SK-N-SH (cell line): ENCODE data around the gene CLPSL2. TPM values are rescaled to one million over a fixed set of nuclear protein-coding genes. Genes with fewer than 3 reads are reported as not detected.

Experiments used
- CTCF ChIA-PET: fragments of 300-600, 350-600 bp; formaldehyde crosslinking; extraction: SDS; loops from one replicate; lab custom pipeline; 2021; lab: Yijun Ruan, JAX
- POLR2A ChIA-PET: fragments of 350-600 bp; sonication (Branson Sonifier 250); formaldehyde crosslinking; extraction: SDS; loops from one replicate; lab custom pipeline; 2020; ENCODE audit warnings: antibody characterized with exemption, inconsistent platforms; lab: Yijun Ruan, JAX
- DNase-seq: peaks from one replicate; pipeline ENCODE4 v3.0.0; 2012
- H2AFZ ChIP-seq: fragments of 200-600 bp; sonication (generic); 2 replicates; pipeline ENCODE4 v1.8.1; 2016; ENCODE audit warnings: antibody characterized with exemption, mild to moderate bottlenecking, low read depth
- H3F3A ChIP-seq: fragments of 200-600 bp; sonication (generic); replicated peaks from 2 replicates; pipeline ENCODE3; 2016; ENCODE audit warnings: antibody characterized with exemption, mild to moderate bottlenecking; ENCODE audit not compliant: insufficient read depth
- H3K27ac ChIP-seq, 2 experiments: fragments of 200-500 bp in 1 of 2; fragments of 200-600 bp in 1 of 2; sonication (Bioruptor generic) in 1 of 2; sonication (generic), shearing (Covaris generic) in 1 of 2; 2 replicates each; pipeline versions ENCODE4 v1.5.1 to v1.6.1; 2014 to 2016; ENCODE audit warnings: low read depth in 2 of 2, inconsistent platforms in 1 of 2, low read length in 1 of 2, mild to moderate bottlenecking in 1 of 2, mixed read lengths in 1 of 2
- H3K27me3 ChIP-seq: fragments of 200-600 bp; sonication (generic), shearing (Covaris generic); 2 replicates; pipeline ENCODE4 v1.6.1; 2016; ENCODE audit warnings: mixed run types; ENCODE audit not compliant: insufficient read depth
- H3K36me3 ChIP-seq, 2 experiments: fragments of 200-500 bp in 1 of 2; fragments of 200-600 bp in 1 of 2; sonication (Bioruptor generic) in 1 of 2; sonication (generic) in 1 of 2; replicated peaks in 1 of 2; 2 replicates each; pipeline versions ENCODE3 to v1.5.1; 2014 to 2016; ENCODE audit warnings: low read length in 1 of 2, mild to moderate bottlenecking in 1 of 2; ENCODE audit not compliant: insufficient read depth in 2 of 2, control insufficient read depth in 1 of 2
- H3K4me1 ChIP-seq, 2 experiments: fragments of 200-500 bp in 1 of 2; fragments of 200-600 bp in 1 of 2; sonication (Bioruptor generic) in 1 of 2; sonication (generic), shearing (Covaris generic) in 1 of 2; 2 replicates each; pipeline versions ENCODE4 v1.5.1 to v1.6.1; 2014 to 2016; ENCODE audit warnings: low read depth in 1 of 2, low read length in 1 of 2, mixed run types in 1 of 2; ENCODE audit not compliant: insufficient read depth in 2 of 2, control insufficient read depth in 1 of 2
- H3K4me2 ChIP-seq: fragments of 200-600 bp; sonication (generic), shearing (Covaris generic); 2 replicates; pipeline ENCODE4 v1.6.1; 2017; ENCODE audit warnings: mixed run types
- H3K4me3 ChIP-seq, 2 experiments: fragments of 200-500 bp in 1 of 2; fragments of 200-600 bp in 1 of 2; sonication (Bioruptor generic) in 1 of 2; sonication (generic), shearing (Covaris generic) in 1 of 2; 2 replicates each; pipeline versions ENCODE4 v1.5.1 to v1.8.1; 2014 to 2016; ENCODE audit warnings: low read depth in 2 of 2, inconsistent platforms in 1 of 2, low read length in 1 of 2, mild to moderate bottlenecking in 1 of 2, mixed read lengths in 1 of 2, moderate library complexity in 1 of 2
- H3K79me2 ChIP-seq: fragments of 200-600 bp; sonication (generic); 2 replicates; pipeline ENCODE4 v1.8.1; 2017; ENCODE audit warnings: mild to moderate bottlenecking; ENCODE audit not compliant: insufficient read depth
- H3K9ac ChIP-seq: fragments of 200-600 bp; sonication (generic); 2 replicates; pipeline ENCODE4 v1.6.1; 2017; ENCODE audit warnings: mixed run types
- H3K9me2 ChIP-seq: fragments of 200-600 bp; sonication (generic); 2 replicates; pipeline ENCODE4 v1.6.1; 2017; ENCODE audit warnings: mixed run types
- H3K9me3 ChIP-seq: fragments of 200-600 bp; sonication (generic); 2 replicates; pipeline ENCODE4 v1.6.1; 2017; ENCODE audit warnings: mixed run types, mild to moderate bottlenecking, moderate library complexity
- H4K20me1 ChIP-seq: fragments of 200-600 bp; sonication (generic); 2 replicates; pipeline ENCODE4 v1.6.1; 2017; ENCODE audit warnings: mild to moderate bottlenecking, mixed run types; ENCODE audit not compliant: insufficient read depth
- ELF1 ChIP-seq: IDR thresholded peaks from 2 replicates; pipeline ENCODE4 v1.4.0; 2012
- EP300 ChIP-seq, 2 experiments: IDR thresholded peaks; 2 replicates each; pipeline versions ENCODE4 v1.4.0 to v1.6.1; 2012; ENCODE audit warnings: borderline replicate concordance in 1 of 2, low read depth in 1 of 2, low read length in 1 of 2
- FOXJ3 ChIP-seq: sonication (generic); formaldehyde crosslinking; IDR thresholded peaks from 2 replicates; pipeline ENCODE4 v1.5.1; 2020; ENCODE audit warnings: mild to moderate bottlenecking, missing genetic modification reagents
- MEF2A ChIP-seq: IDR thresholded peaks from 2 replicates; pipeline ENCODE4 v1.4.0; 2012; ENCODE audit warnings: low read depth, borderline replicate concordance
- MXI1 ChIP-seq: IDR thresholded peaks from 2 replicates; pipeline ENCODE4 v1.6.1; 2012; ENCODE audit warnings: mild to moderate bottlenecking, low read depth, low read length, improper control_type of control experiment
- NFIC ChIP-seq: IDR thresholded peaks from 2 replicates; pipeline ENCODE4 v1.4.0; 2012; ENCODE audit warnings: borderline replicate concordance
- NRF1 ChIP-seq: IDR thresholded peaks from 2 replicates; pipeline ENCODE4 v1.6.1; 2012; ENCODE audit warnings: low read depth, mild to moderate bottlenecking, low read length
- RXRA ChIP-seq: IDR thresholded peaks from 2 replicates; pipeline ENCODE4 v1.4.0; 2012; ENCODE audit warnings: low read depth, mild to moderate bottlenecking, borderline replicate concordance
- TEAD4 ChIP-seq: IDR thresholded peaks from 2 replicates; pipeline ENCODE4 v1.4.0; 2012; ENCODE audit warnings: mild to moderate bottlenecking, borderline replicate concordance; ENCODE audit not compliant: insufficient read depth
- WGBS: methylation state at CpG from one replicate; pipeline ENCODE4 v1.1.6; 2017; ENCODE audit warnings: low lambda C conversion rate; 5-methylcytosine and 5-hydroxymethylcytosine counted together
- polyA plus RNA-seq, 3 experiments: library from polyadenylated mRNA; depleted of rRNA; stranded (reverse); fragments of >200 nt; gene quantifications; 2 replicates each; pipeline ENCODE4 v1.2.3, GENCODE V29; 2012
- TF ChIP-seq, protein P1 (sequence below): IDR thresholded peaks from 2 replicates; pipeline ENCODE4 v1.4.0; 2012; ENCODE audit warnings: low read depth
- TF ChIP-seq, protein P2 (sequence below): IDR thresholded peaks from 2 replicates; pipeline ENCODE4; 2012
- TF ChIP-seq, protein P3 (sequence below): IDR thresholded peaks from 2 replicates; pipeline ENCODE4 v1.4.0; 2012; ENCODE audit warnings: low read depth, borderline replicate concordance
- TF ChIP-seq, protein P4 (sequence below): IDR thresholded peaks from 2 replicates; pipeline ENCODE4 v1.6.1; 2012; ENCODE audit warnings: mild to moderate bottlenecking, low read depth, low read length, moderate library complexity

The CLPSL2 gene
- polyA plus RNA-seq, 1 of the 3 experiments (the other 2 are of a cell fraction), result not detected

DNA sequence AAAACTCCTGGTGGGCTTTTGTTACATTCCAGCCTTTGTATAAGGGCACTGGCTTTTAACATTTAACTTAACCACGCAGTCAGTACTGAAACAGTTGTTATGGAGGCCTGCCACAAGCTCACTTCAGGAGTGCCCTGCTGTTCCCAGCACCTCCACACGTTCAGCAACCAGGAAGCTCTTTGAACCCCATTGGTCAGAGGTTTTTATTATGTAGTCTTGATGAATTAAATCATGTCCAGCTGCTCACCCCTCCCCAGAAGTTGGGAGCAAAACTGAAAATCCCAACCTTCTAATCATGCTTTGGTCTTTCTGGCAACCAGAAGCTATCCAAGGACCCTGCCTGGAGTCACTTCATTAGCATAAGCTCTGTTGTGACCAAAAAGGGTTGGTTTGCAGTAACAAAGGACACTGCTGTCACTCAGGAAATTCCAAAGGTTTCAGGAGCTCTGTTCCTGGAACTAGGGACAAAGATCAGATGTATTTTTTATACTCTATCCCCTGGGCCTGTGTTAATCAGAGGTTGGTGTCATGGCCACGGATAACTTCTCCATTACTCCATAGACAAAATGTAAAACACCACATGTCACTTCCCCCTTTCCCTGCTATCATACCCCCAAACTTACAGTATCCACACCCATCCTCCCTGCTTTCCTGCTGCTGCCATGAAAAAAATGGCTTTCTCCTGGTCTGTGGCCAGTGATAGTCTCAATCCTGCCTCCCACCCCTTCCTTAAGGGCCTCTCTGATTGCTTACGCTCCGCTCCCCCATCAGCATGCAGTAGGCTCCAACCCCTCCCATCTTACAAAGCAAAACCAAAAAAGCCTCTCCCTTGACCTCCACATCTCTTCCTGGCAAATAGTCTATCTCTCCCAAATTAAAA is 36.5 kb upstream of the CLPSL2 start:
- H3K27ac ChIP-seq, result no peak overlapping the region
- 83% methylated on average over 5 of the region's 5 CpGs for WGBS
- no peak for TF ChIP-seq MEF2A
- TF ChIP-seq MXI1, result no peak
- TF ChIP-seq, protein P1, sequence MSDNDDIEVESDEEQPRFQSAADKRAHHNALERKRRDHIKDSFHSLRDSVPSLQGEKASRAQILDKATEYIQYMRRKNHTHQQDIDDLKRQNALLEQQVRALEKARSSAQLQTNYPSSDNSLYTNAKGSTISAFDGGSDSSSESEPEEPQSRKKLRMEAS, result no peak
- TF ChIP-seq, all 33 proteins: peak for 0
- no peak for DNase-seq
- CTCF ChIA-PET, result interaction anchor here (0.9 to 11.0 kb wide), 4 partner anchors 10 to 218 kb away, joined by 3 to 271 read pairs (median 66); no protein-coding TSS in a partner anchor
- POLR2A ChIA-PET, result no interaction called here
- Histone ChIP-seq H3K4me2 (no peak overlapping the region), H3K27me3 (no peaks in the 10 kb centered on the region), H3K4me3 (no peak overlapping the region), H2AFZ (no peak overlapping the region), H4K20me1 (no peaks in the 10 kb centered on the region), H3K4me1 (peaks cover 0 to 6% of the 10 kb centered on the region in 2 experiments; a peak in 1 of 4 replicates), H3K79me2 (no peaks in the 10 kb centered on the region), H3K9ac (no peak overlapping the region), H3K36me3 (no peaks in the 10 kb centered on the region), H3K9me2 (no peaks in the 10 kb centered on the region), H3F3A (no peaks in the 10 kb centered on the region), H3K9me3 (no peaks in the 10 kb centered on the region)

DNA sequence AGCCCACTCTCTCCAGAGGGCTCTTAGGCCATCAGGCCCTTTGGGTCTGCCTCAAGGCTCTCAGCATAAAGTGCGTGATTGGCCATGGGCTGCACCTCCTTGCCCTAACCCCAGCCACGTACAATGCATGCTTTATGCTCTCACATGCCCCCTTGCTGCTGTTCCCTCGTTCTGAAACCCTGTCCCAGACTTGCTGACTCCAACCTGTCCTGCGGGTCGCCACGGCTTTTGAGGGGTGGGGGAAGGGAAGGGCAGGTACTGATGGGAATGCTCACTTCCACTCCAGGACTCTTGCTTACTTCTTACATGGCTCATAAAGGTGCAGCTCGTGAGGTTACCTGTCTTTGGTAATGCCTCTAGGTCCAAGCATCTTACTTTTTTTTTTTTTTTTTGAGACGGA is 33.6 kb upstream of the CLPSL2 start:
- Histone ChIP-seq H3K27ac (no peak overlapping the region), H3K4me3 (no peak overlapping the region), H3K4me2 (no peak overlapping the region), H3K9ac (no peak overlapping the region), H3K36me3 (no peaks in the 10 kb centered on the region), H3K79me2 (no peaks in the 10 kb centered on the region), H4K20me1 (no peaks in the 10 kb centered on the region), H3K27me3 (no peaks in the 10 kb centered on the region), H3K4me1 (no peaks in the 10 kb centered on the region; a peak in 1 of 4 replicates), H2AFZ (no peak overlapping the region), H3K9me3 (0 out of 2 replicates have a peak, but pooled peaks cover 4% of the 10 kb centered on the region), H3F3A (no peaks in the 10 kb centered on the region), H3K9me2 (no peaks in the 10 kb centered on the region)
- TF ChIP-seq, protein P2, sequence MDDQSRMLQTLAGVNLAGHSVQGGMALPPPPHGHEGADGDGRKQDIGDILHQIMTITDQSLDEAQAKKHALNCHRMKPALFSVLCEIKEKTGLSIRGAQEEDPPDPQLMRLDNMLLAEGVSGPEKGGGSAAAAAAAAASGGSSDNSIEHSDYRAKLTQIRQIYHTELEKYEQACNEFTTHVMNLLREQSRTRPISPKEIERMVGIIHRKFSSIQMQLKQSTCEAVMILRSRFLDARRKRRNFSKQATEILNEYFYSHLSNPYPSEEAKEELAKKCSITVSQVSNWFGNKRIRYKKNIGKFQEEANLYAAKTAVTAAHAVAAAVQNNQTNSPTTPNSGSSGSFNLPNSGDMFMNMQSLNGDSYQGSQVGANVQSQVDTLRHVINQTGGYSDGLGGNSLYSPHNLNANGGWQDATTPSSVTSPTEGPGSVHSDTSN, result no peak
- TF ChIP-seq RXRA (no peak), NRF1 (no peak), FOXJ3 (CRISPR knock-in tag) (no peak), EP300 (IDR thresholded peaks at IDR 0.05; ENCODE audit: borderline replicate concordance in 1 of 2, low read depth in 1 of 2, low read length in 1 of 2) (no peak), NFIC (no peak), TEAD4 (no peak), ELF1 (no peak)
- TF ChIP-seq, protein P3, sequence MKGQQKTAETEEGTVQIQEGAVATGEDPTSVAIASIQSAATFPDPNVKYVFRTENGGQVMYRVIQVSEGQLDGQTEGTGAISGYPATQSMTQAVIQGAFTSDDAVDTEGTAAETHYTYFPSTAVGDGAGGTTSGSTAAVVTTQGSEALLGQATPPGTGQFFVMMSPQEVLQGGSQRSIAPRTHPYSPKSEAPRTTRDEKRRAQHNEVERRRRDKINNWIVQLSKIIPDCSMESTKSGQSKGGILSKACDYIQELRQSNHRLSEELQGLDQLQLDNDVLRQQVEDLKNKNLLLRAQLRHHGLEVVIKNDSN, result no peak
- TF ChIP-seq, protein P4, sequence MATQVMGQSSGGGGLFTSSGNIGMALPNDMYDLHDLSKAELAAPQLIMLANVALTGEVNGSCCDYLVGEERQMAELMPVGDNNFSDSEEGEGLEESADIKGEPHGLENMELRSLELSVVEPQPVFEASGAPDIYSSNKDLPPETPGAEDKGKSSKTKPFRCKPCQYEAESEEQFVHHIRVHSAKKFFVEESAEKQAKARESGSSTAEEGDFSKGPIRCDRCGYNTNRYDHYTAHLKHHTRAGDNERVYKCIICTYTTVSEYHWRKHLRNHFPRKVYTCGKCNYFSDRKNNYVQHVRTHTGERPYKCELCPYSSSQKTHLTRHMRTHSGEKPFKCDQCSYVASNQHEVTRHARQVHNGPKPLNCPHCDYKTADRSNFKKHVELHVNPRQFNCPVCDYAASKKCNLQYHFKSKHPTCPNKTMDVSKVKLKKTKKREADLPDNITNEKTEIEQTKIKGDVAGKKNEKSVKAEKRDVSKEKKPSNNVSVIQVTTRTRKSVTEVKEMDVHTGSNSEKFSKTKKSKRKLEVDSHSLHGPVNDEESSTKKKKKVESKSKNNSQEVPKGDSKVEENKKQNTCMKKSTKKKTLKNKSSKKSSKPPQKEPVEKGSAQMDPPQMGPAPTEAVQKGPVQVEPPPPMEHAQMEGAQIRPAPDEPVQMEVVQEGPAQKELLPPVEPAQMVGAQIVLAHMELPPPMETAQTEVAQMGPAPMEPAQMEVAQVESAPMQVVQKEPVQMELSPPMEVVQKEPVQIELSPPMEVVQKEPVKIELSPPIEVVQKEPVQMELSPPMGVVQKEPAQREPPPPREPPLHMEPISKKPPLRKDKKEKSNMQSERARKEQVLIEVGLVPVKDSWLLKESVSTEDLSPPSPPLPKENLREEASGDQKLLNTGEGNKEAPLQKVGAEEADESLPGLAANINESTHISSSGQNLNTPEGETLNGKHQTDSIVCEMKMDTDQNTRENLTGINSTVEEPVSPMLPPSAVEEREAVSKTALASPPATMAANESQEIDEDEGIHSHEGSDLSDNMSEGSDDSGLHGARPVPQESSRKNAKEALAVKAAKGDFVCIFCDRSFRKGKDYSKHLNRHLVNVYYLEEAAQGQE, result no peak
- no peak for DNase-seq
- WGBS, result 86% methylated on average over 8 of the region's 8 CpGs
- ChIA-PET CTCF (interaction anchor here (0.8 kb wide), 1 partner anchor 14 kb away, joined by 3 read pairs; no protein-coding TSS in a partner anchor), POLR2A (no interaction called here)
